Measurements from ENCODE around the gene SEZ6.

Gene SEZ6

GRCh38 chr17:29045734-29046472, 40.1 kb upstream of the SEZ6 start:
- no peak for TF ChIP-seq EP300 (IDR thresholded peaks at IDR 0.05; ENCODE audit: borderline replicate concordance)
- TF ChIP-seq TAF1 (IDR thresholded peaks at IDR 0.05; ENCODE audit: low read depth): no peak

GRCh38 chr17:29045026-29045425, 39.2 kb upstream of the SEZ6 start:
- TF ChIP-seq NFIC (IDR thresholded peaks at IDR 0.05): no peak
- TF ChIP-seq YY1 (IDR thresholded peaks at IDR 0.05; ENCODE audit: low read depth): no peak
- TF ChIP-seq, protein P1, sequence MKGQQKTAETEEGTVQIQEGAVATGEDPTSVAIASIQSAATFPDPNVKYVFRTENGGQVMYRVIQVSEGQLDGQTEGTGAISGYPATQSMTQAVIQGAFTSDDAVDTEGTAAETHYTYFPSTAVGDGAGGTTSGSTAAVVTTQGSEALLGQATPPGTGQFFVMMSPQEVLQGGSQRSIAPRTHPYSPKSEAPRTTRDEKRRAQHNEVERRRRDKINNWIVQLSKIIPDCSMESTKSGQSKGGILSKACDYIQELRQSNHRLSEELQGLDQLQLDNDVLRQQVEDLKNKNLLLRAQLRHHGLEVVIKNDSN (IDR thresholded peaks at IDR 0.05): no peak
- TF ChIP-seq TCF12 (IDR thresholded peaks at IDR 0.05; ENCODE audit: low read depth): no peak
- TF ChIP-seq CREB1 (IDR thresholded peaks at IDR 0.05; ENCODE audit: low read depth): no peak
- TF ChIP-seq, protein P2, sequence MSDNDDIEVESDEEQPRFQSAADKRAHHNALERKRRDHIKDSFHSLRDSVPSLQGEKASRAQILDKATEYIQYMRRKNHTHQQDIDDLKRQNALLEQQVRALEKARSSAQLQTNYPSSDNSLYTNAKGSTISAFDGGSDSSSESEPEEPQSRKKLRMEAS (IDR thresholded peaks at IDR 0.05): no peak
- no peak for TF ChIP-seq RAD21 (IDR thresholded peaks at IDR 0.05; ENCODE audit: low read depth)
- TF ChIP-seq ZBTB7A (IDR thresholded peaks at IDR 0.05; ENCODE audit: low read depth): no peak
- no peak for TF ChIP-seq CEBPB (IDR thresholded peaks at IDR 0.05)
- no peak for TF ChIP-seq FOXM1 (IDR thresholded peaks at IDR 0.05; ENCODE audit: borderline replicate concordance, low read depth)
- no peak for TF ChIP-seq EP300 (IDR thresholded peaks at IDR 0.05; ENCODE audit: borderline replicate concordance)
- no peak for TF ChIP-seq EGR1 (IDR thresholded peaks at IDR 0.05)
- no peak for TF ChIP-seq TEAD4 (IDR thresholded peaks at IDR 0.05)

GRCh38 chr17:29043539-29044145, 37.8 kb upstream of the SEZ6 start:
- no peak for TF ChIP-seq EP300 (IDR thresholded peaks at IDR 0.05; ENCODE audit: borderline replicate concordance)
- no peak for TF ChIP-seq TAF1 (IDR thresholded peaks at IDR 0.05; ENCODE audit: low read depth)
- TF ChIP-seq TEAD4 (IDR thresholded peaks at IDR 0.05): no peak
- no peak for TF ChIP-seq YY1 (IDR thresholded peaks at IDR 0.05; ENCODE audit: low read depth)
- no peak for TF ChIP-seq REST (IDR thresholded peaks at IDR 0.05; ENCODE audit: low read depth)
- TF ChIP-seq CREB1 (IDR thresholded peaks at IDR 0.05; ENCODE audit: low read depth): no peak

DNA sequence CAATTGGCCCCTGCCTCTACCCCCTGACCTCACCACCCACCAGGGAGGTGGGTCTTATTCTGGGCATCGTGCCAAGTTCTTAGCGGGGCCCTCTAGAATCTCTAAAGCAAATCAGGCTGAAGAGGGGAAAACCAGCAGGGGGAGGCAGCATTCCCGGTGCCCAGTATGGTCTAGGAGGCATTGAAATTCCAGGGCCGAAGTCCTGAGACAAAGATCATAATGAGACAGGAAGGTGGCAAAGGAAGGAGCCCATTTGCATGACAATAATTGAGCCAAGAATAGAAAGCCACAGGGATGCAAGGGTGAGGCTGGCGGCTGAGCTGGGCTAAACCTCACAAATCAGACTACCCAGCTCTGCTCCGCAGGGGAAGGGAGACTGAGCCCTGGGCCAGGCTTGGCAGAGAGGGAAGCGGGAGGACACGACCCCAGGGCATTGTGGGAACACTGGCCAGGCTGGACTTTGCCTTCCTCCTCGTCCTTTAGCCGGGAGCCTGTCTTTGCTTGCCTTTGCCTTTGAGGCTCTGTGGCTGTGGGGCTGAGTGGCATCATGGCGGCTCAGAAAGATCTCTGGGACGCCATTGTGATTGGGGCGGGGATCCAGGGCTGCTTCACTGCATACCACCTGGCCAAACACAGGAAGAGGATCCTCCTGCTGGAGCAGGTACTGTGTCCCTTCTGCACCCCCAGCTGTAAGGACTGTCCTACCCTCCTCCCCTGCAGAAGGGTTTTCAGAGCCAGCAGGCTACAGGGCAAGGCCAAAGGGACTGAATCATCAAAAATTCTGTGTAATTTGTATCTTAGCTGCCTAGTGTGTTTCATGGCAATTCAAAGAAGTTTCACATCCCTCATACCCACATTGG, 37.1 kb upstream of the SEZ6 start, which contains the start of gene PIPOX:
PIPOX (plus strand) TSS at position 463 of the 860 bp plus-strand sequence; CDS start at position 548, 85 bp downstream.
- peak; percentile 82 for TF ChIP-seq TCF12 (IDR thresholded peaks at IDR 0.05; ENCODE audit: low read depth)
- peak; percentile 39 for TF ChIP-seq RAD21 (IDR thresholded peaks at IDR 0.05; ENCODE audit: low read depth)
- TF ChIP-seq NFIC (IDR thresholded peaks at IDR 0.05): peak; percentile 97
- TF ChIP-seq ZBTB7A (IDR thresholded peaks at IDR 0.05; ENCODE audit: low read depth): peak; percentile 80
- 0 out of 2 replicates have a peak, but pooled peaks have one; percentile 20 for TF ChIP-seq REST (IDR thresholded peaks at IDR 0.05; ENCODE audit: low read depth)
- 0 out of 2 replicates have a peak, but pooled peaks have one; percentile 9 for TF ChIP-seq EGR1 (IDR thresholded peaks at IDR 0.05)
- peak; percentile 84 for TF ChIP-seq TEAD4 (IDR thresholded peaks at IDR 0.05)
- peak; percentile 47 for TF ChIP-seq YY1 (IDR thresholded peaks at IDR 0.05; ENCODE audit: low read depth)
- TF ChIP-seq EP300 (IDR thresholded peaks at IDR 0.05; ENCODE audit: borderline replicate concordance): peak; percentile 80
- TF ChIP-seq CEBPB (IDR thresholded peaks at IDR 0.05): 0 out of 2 replicates have a peak, but pooled peaks have one; percentile 17
- TF ChIP-seq, protein P2 (IDR thresholded peaks at IDR 0.05): no peak
- no peak; the same call in 1 of the 2 replicates for TF ChIP-seq TAF1 (IDR thresholded peaks at IDR 0.05; ENCODE audit: low read depth)
- TF ChIP-seq, protein P1 (IDR thresholded peaks at IDR 0.05): no peak
- TF ChIP-seq FOXM1 (IDR thresholded peaks at IDR 0.05; ENCODE audit: borderline replicate concordance, low read depth): 0 out of 2 replicates have a peak, but pooled peaks have one; percentile 31
- TF ChIP-seq CREB1 (IDR thresholded peaks at IDR 0.05; ENCODE audit: low read depth): no peak
